HG02623 (cell line): ENCODE data around the gene QSOX1.

Experiments
- ATAC-seq: cut with Tn5 transposase; IDR thresholded peaks from one replicate; pipeline ENCODE4 v1.9.1; 2021; ENCODE audit warnings: moderate library complexity; ENCODE audit not compliant: unreplicated experiment

Gene QSOX1

DNA sequence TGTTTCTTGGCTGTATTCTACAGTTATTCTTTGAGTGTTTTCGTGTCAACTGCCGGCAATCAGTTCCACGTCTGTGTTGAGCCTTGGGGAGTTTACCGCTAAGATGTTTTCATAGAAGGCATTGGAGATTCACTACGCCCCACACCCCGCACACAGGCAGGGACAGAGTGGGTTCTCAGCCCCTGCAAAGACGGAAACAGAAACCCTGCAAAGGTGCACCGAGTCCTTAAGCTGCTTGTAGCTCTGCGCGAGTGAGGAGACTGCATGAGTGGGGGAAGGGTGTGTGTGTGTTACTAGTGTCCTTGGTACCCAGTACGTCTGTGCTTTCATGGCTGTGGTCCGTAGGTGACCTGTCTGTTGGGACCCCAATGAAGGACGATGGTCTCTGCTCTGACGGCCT lies 77.3 kb downstream of the QSOX1 start:
- no peak for ATAC-seq

DNA sequence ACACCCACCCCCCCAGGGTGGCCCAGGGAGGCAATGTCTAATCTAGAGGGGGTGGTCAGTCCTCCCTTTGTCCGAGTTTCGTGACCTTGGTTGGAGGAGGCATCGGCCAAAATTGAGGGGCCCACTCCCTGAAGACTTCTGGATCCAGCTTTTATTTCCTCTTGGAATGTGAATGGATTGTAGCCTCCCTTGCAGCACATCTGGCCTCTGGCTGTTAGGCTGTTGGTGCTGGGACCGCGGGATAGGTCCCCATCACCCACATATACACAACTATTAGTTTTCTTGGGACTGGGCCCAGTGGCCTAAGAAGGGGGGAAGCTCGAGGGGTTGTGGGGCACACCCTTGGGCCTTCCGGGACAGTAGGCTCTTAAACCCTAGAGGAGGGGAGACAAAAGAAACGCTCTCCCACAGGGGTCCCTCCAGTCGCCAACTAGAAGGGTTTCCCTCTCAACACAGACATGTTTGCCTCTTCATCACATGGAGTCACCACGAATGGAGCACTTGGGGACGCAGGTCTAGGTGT lies 77.9 kb downstream of the QSOX1 start:
- ATAC-seq, result no peak

DNA sequence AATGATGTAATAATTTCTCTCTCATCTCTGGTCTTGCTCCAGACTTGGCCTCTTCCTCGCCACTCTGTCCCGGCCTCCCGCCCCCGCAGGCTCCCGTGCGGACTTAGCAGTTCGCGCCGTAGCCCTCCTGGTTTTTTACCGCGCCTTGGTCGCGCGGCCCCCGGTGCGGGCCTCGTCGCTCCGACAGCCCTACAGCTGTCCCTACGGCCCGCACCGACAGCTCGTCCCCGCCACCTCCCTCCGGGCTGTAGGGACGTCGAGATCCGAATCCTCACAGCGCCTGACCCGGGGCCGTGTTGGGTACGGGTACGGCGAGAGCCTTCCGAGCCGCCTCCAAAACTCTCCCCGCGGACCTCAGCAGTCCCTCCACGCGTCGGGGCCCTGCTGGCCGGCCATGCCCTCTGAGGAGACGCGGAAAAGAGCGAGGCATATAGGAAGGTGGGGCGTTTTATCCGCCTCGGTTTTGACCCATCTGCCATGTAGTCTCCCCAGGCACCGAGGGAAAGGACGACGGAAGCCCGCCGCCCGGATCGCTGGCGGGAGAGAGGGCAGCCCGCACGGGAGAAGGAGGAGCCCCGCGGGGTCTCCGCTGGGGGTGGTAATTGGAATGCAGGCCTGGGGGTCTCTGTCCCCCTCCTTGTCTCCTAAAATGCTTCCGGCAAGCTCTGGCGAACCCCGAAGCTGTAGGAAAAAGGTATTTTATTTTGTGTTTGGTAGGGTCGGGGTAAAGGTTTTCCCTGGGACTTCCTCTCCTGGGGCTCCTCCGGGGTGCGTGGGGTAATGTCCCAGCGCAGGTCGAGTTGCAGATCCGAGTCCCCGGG lies 78.7 kb downstream of the QSOX1 start:
- no peak for ATAC-seq

DNA sequence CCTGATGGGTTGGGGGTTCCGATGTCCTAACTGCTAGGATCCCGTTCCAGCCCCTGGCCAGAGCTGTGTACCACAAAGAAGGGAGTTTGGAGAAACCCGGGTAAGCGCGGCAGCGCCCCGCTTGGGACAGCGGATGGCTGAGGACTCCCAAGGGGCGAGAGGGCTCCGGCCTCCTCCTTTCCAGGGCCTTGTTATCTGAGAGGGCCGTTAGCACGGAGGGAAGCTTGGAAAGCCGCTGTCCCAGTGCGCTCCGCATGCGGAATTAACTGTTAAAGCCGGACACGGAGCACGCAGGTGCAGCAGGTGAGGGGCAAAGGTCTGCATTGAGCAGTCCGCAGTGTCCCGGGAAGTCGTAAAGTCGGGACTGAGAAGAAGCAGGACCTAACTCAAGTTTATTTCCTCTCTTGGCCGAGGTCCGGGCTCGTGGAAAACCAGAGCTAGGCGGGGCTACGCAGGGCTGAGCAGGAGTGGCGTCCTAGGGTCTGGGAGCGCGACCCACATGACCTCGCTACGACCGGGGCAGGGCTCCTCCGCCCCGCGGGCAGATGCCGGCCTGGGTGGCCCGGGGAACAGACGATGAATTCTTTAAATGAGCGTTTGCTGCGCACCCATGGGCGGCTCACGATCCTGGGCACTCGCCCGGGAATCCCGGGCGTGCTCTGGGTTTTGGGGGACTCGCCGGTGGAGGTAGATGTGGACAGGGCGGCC lies 79.9 kb downstream of the QSOX1 start:
- ATAC-seq, result no peak

DNA sequence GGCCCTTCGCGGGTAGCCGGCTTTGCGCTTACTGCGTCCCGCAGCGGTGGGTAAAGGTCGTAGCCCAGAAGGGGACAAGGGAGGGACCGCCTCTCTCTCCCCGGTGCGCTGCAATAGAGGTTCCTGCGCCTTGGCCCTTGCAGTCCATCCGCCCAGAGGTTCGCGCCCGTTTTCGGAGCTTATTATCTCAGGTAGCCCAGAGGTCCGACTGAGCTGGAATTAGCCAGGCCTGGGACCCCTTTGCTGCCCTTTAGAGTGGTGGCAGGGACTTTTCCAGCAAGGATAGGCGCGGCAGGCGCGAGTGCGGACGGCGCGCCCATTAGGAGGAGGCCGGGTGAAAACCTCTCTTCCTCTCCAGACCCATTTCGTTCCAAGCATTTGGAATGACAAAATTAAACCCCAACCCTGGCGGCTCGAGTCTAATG lies 80.4 kb downstream of the QSOX1 start:
- ATAC-seq, result no peak

DNA sequence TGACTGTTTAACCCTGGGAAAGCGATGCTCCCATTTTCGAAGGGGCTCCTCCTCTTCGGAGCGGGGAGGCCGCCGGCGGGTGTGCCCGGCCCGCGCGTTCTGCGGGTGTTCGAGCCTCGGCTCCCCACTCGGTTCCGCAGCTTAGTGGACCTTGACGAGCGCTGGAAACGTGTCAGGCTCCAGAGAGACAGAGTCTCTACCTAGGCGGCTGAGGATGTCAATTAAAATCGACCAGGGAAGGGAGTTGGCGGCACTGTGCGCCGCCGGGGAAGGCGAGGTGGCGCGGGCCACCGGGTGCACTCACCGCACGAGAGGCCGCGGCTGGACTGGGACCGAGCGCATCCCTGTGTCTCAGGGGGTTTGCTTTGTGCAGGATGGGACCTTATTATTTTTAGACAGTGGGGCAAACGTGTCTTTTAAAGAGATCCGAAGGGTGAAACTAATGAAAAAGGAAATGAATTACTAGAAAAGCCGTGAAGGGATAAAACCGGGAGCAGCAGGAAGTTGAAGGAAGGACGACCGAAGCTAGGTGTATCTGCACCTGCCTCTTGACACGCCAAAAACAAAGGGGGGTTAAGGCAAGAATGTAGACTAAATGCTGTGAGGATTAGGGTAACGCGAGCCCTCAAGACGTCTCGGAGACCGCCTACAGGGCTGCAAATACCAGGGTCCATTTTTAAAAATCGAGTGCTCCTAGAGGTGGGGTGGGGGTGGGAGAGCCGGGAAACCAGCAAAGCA lies 81.0 kb downstream of the QSOX1 start:
- no peak for ATAC-seq

DNA sequence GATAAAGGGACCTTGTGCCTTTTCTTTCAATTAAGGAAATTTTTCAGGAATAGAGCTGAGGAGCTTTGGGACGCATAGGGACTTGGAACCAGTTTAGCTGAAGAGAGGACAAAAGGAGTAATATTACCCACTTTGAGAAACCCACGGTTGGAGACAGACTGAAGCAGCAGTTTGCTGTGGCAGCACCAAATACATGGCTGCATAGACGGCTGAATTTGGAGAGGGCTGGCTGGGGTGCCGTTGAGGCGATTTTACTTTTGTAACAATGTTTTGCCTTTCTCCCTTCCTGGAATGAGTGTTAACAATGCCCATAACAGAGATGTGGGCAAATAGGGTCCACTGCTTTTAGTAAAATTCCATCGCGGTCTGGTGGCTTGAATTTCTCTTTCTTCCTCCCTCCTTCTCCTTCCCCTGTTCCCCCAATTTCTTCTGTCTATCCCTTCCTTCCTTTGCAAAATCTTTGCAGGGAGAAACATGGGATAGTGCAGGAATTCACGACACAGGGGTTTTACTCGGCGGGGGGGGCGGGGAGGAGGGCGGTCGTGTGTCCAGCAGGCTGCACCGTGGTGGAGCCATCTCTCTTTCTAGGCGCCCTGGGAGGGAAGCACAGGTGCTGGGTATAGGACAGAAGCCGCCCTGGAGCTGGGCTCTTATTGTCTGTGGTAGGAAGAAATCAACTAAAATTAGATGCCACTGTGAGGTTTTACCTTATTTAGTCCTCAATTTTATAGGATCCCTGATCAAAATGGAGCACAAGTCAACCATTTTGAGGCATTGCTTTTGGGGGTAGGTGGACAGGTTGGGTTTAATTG lies 82.2 kb downstream of the QSOX1 start:
- ATAC-seq, result no peak

DNA sequence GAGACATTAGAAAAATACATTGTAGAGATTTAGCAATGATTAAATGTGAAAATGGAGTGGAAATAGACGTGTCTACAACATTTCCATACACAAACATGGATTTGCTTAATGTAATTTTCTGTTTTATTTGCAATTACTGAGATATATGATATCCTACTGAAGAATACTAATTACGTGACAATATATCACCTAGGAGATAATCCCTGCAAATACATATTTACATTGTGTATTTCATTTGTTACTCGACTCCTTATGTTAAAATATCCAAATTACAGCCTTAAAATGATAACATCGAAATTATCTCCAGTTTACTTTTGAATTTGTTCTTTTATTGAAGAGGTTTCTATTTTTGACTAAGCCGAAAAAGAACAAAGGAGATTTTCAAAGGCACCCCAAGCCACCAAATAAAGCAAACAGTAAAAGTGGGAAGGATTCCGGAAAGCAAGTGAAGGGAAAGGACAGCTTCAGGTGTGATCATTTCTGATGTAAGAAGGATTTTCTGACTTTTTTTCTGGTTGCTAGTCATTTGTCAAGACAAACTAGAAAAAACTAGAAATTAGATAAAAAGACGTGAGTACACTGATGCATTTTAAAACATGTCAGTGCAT lies 83.3 kb downstream of the QSOX1 start:
- no peak for ATAC-seq

DNA sequence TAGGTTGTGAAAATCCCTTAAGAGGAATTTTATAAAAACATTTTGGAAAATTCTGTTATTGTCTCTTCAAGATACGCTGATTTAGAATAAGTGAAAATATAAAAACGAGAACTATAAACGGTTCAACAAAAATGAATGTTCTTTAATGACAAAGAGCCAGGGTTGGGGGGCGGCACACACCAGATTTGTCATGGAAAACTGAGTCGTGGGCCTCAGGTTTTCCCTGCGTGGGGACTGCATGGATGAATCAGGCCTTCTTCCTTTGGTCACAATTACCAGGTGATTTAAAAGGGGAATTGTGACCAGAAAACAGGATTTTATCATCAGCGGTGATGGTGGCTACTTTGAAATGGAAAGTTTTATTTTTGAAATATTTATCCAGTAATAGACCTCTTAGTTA lies 84.0 kb downstream of the QSOX1 start:
- no peak for ATAC-seq

DNA sequence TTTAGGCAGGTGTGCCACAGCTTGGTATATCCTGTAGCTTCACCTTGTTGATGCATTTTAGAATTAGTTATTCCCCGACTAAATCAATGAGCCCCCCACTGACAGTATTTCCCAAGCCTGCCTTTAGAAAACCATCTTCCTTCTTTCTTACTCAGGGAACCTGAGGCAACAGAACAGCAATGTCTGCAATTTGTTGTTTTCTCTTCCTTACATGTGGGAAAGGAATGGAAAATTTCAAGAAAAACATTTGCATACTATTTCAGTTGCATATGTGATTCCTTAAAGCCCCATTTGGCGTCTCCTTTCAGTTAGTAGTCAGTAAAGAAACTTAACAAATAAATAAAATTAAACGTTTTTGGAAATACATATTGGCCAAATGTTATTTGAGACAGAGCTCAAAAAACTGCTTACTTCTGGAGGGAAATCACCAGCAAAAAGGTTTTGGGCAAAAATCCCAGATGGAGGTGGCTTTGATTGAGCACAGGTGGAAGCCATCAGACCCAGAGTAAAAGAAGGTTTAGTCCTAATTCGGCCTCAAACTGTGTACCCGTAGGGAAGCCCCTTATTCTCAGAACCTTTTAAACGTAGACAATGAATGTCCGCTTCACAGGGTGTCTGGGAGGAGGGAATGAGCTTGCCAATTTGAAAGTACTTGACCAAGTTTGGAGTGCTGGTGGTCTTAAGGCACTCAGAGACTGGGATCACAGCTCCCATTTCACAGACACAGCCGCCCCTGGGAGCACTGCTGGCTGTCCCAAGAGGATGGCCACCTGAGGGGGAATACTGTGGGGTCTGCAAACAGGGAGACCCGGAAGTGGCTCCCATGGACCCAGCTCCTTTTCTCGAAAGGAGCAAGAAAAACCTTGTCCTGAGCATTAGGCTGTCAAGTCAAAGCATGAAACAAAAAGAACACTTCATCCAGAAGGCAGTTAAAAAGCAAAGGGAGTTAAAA lies 84.8 kb downstream of the QSOX1 start:
- no peak for ATAC-seq

DNA sequence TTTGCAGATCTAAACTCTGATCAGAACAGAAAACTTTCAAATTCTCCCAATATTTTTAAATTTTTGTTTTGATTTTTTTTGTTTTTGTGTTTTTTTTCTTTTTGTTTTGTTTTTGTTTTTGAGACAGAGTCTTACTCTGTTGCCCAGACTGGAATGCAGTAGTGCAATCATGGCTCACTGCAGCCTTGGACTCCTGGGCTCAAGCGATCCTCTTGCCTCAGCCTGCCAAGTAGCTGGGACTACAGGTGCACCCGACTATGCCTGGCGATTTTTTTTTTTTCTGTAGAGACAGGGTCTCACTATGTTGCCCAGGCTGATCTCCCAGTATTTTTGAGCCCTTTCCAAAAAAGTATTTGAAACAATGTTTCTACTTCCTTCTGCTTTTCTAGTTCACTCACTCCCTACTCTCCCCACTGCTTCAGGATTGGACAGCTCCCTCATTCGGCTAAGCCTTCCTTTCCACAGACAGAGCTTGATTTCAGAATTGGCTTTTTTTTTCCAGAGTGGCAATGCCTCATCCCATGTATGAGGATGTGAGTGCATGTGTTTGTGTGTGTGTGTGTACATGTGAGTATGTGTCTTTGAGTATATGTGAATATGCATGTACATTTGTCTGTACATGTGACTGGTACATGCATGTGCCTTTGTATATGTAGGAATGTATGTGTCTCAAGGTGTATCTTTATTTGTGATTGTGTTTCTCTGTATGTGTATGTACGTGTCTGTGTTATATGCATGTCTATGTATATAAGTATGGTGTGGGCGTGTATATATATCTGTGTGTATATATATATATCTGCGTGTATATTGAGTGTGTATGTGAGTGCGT lies 87.3 kb downstream of the QSOX1 start:
- ATAC-seq, result no peak

DNA sequence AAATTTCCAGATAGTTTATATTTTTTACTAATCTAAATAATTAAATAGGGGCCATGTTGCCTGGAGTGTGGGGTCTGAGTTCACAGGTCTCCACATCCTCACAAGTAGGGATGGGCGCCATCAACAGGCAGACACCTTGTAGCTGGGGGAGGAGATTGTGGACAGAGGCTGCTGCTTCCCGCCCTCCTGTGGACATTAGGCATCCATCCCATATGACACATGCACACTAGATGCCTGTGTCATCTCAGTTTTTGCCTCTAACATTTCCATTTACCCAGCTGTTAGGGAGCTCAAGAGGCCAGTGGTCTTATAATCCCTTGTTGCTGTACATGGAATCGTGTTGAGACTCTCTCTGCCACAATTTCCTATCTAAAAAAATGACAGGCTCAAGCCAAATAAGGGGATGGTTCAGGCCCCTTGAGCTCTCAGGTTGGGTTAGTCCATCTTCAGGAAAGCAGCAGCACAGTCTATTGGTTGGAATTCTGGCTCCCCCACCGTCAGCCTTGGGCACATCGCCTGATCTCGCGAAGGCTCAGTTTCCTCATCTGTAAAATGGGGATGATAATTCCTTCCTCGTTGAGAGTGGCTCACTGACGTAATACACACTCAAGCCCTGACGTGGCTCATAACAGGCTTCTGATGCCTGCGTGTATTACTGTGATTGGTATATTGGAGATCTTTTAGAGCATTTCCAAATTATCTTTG lies 89.0 kb downstream of the QSOX1 start:
- ATAC-seq, result no peak

DNA sequence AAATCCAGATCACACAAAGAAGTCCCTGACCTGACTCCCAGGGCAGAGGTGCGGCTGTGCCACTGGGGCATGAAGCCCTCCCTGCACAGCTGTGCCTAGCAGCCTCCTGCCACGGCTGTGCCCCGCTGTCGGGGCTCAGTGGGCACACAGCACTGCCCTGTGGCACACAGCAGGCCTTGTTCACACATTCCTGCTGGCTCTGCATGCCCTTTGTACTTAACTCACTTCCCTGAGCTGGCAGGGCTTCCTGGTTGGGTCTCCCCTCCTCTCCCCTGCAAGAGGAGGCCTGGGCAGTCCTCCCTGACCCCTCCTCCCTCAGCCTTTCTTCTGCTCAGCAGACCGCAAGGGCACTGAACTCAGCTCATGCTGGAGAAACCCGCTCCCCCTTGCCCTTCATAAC lies 90.2 kb downstream of the QSOX1 start:
- ATAC-seq, result no peak

DNA sequence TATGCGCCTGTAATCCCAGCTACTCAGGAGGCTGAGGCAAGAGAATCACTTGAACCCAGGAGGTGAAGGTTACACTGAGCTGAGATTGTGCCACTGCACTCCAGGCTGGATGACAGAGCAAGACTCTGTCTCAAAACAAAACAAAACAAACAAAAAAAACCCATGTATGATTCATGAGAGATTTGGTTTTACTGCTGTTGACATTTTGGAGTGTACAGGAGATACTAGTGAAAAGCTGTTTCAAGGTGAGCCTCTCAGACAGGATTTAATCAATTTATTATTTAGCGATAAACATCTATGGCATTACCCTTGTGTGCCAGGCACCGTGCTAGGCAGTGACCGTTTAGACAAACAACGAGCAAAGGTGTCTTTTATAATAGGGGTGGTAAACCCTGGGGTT lies 91.9 kb downstream of the QSOX1 start:
- ATAC-seq, result no peak

DNA sequence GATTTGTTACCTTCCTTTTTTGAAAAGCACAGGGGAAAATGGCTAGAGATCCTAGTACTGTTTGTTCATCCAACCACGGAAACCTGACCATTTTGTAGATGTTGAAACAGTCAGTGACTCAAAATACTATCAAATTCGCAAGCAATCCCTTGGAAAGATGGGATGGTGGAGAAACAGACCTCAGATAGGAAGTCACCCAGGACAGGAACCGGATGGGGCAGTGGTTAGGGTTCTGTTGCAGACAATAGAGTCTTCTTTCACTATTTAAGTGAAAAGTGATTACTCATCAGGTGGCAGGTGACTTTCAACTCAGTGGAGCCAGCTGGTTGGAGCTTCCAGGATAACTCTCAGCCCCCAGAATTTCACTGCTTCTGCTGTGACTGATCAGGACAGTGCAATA lies 92.4 kb downstream of the QSOX1 start:
- ATAC-seq, result no peak

DNA sequence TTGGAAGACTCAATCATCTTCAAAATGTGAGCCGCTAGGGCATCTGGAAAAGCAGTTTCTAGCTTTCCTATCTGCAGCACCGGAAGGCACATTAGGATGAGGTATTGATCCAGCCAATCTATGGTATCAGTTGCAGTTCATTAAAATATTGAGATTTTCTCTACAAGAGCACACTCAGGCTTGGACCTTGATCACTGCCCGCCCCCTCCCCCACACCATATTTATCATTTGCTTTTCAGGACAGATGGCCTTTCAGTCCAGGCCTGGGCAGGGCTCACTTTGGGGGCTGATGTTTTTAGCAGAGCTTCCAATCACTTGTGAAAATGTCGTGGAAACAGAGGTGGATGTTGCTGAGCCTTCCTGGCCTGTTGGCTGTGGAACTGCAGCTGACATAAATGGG lies 92.9 kb downstream of the QSOX1 start:
- no peak for ATAC-seq

DNA sequence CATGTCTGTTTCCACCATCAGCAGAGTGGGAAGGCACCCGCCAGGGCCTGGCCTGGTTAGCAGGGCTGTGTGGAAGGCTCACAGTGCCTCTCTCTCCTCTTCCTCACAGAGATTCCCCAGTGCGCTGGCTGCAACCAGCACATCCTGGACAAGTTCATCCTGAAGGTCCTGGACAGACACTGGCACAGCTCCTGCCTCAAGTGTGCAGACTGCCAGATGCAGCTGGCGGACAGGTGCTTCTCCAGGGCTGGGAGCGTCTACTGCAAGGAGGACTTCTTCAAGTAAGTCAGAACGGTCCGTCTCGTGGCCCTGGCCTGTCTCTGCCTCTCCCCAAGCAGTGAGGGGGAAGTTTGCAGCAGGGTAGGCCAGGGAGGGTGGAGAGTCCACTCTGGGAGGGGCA lies 93.5 kb downstream of the QSOX1 start:
- no peak for ATAC-seq
